Sigmoid colon (tissue), 7 donors: Measurements from ENCODE around the gene KRT73. TPM values are rescaled to one million over a fixed set of nuclear protein-coding genes. Genes with fewer than 3 reads are reported as not detected.

Source experiments
- DNase-seq: peaks from one replicate; pipeline ENCODE4 v3.0.0-alpha.2; 2019
- H3K27ac ChIP-seq, 4 donors: fragments of 200-600 bp; sonication (generic); one replicate each; pipeline ENCODE4 v1.5.1; 2016 to 2019; ENCODE audit warnings: mild to moderate bottlenecking in 1 of 4
- H3K27me3 ChIP-seq, 3 donors: fragments of 200-600 bp; sonication (generic); one replicate each; pipeline ENCODE4 v1.5.1; 2019; ENCODE audit warnings: mild to moderate bottlenecking in 1 of 3
- H3K36me3 ChIP-seq, 4 donors: fragments of 200-600 bp; sonication (generic); one replicate each; pipeline ENCODE4 v1.5.1; 2016 to 2019
- H3K4me1 ChIP-seq, 4 donors: fragments of 200-600 bp; sonication (generic); one replicate each; pipeline ENCODE4 v1.5.1; 2017 to 2019
- H3K4me3 ChIP-seq, 4 donors: fragments of 200-600 bp; sonication (generic); one replicate each; pipeline ENCODE4 v1.5.1; 2017 to 2019; ENCODE audit warnings: mild to moderate bottlenecking in 2 of 4, moderate library complexity in 1 of 4
- H3K9me3 ChIP-seq, 4 donors: fragments of 200-600 bp in 3 of 4; sonication (generic) in 3 of 4; one replicate each; pipeline versions ENCODE4 v1.5.1 to v1.6.1; 2013 to 2019
- EP300 ChIP-seq, 4 donors: sonication (generic); formaldehyde crosslinking; IDR thresholded peaks; one replicate each; pipeline ENCODE4 v1.6.1; 2017; ENCODE audit warnings: antibody characterized with exemption in 4 of 4
- POLR2A ChIP-seq, 2 donors: fragments of 450-650 bp; IDR thresholded peaks; one replicate each; pipeline ENCODE4 v1.6.1; 2016; ENCODE audit warnings: antibody characterized with exemption in 2 of 2, mild to moderate bottlenecking in 2 of 2, moderate library complexity in 2 of 2
- POLR2AphosphoS5 ChIP-seq, 4 donors: sonication (generic); formaldehyde crosslinking; IDR thresholded peaks; one replicate each; pipeline ENCODE4 v1.6.1; 2017; ENCODE audit warnings: antibody characterized with exemption in 4 of 4
- WGBS, 2 donors: extraction: QIAGEN DNeasy Blood & Tissue Kit; methylation state at CpG; one replicate each; pipeline ENCODE4 v1.1.7; 2013; 5-methylcytosine and 5-hydroxymethylcytosine counted together
- intact Hi-C: fragments of 100-400 bp; cut with DNase I; formaldehyde crosslinking; loops from one replicate; pipeline ENCODE4 v1.15.1; 2023
- polyA plus RNA-seq, 3 donors: library from polyadenylated mRNA; stranded (reverse); fragments of 200-250 nt; gene quantifications; one replicate each; pipeline ENCODE4 v1.2.3, GENCODE V29; 2013
- total RNA-seq, 4 donors: library from RNA; depleted of rRNA; stranded (reverse); fragments of >200 nt; gene quantifications; one replicate each; pipeline ENCODE4 v1.1.0, GENCODE V29; 2016
- TF ChIP-seq, protein P1 (sequence below), 4 experiments: fragments of 450-650 bp in 3 of 4; fragments of 200-600 bp in 1 of 4; IDR thresholded peaks; one replicate each; pipeline ENCODE4 v1.5.1; 2016 to 2019; ENCODE audit warnings: antibody characterized with exemption in 4 of 4, mild to moderate bottlenecking in 3 of 4, moderate library complexity in 2 of 4
- donor health status: healthy with polysubstance abuse.
- donor health status: Bipolar disorder and iron deficiency.
- donor health status: healthy.

KRT73 gene
- total and polyA plus RNA-seq, 7 donors: 0.73 TPM; not detected in 6

DNA sequence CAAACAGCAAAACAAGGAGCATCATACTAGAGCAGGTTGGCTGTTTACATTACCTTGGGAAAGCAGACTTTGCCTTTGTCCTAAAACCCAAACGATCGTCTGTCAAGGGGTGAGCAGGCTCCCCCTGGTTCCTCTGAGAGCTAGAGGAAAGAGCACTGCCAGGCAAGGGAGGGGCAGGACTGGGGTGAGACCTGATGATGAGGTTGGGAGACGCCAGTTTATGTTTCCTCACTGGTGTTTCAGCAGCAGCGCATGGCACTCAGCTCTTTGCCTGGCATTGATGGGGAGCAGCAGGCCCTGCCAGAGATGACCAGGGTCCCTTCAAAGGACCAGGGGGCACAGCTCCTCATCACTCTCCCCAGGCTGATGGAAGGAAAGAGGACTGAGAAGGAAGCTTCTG is 41.6 kb upstream of the KRT73 start:
- intact Hi-C loops: no loop called here
- TF ChIP-seq EP300 (IDR thresholded peaks at IDR 0.05) (no peak), POLR2A (IDR thresholded peaks at IDR 0.05) (no peak), POLR2AphosphoS5 (IDR thresholded peaks at IDR 0.05) (no peak)
- TF ChIP-seq, protein P1, sequence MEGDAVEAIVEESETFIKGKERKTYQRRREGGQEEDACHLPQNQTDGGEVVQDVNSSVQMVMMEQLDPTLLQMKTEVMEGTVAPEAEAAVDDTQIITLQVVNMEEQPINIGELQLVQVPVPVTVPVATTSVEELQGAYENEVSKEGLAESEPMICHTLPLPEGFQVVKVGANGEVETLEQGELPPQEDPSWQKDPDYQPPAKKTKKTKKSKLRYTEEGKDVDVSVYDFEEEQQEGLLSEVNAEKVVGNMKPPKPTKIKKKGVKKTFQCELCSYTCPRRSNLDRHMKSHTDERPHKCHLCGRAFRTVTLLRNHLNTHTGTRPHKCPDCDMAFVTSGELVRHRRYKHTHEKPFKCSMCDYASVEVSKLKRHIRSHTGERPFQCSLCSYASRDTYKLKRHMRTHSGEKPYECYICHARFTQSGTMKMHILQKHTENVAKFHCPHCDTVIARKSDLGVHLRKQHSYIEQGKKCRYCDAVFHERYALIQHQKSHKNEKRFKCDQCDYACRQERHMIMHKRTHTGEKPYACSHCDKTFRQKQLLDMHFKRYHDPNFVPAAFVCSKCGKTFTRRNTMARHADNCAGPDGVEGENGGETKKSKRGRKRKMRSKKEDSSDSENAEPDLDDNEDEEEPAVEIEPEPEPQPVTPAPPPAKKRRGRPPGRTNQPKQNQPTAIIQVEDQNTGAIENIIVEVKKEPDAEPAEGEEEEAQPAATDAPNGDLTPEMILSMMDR (IDR thresholded peaks at IDR 0.05): no peak
- Histone ChIP-seq H3K9me3 (no peaks in the 10 kb centered on the region), H3K27me3 (peaks cover 0 to 8% (median 0%) of the 10 kb centered on the region in 3 donors), H3K4me1 (no peaks in the 10 kb centered on the region), H3K27ac (no peak overlapping the region), H3K4me3 (no peak overlapping the region), H3K36me3 (no peaks in the 10 kb centered on the region)
- WGBS, 2 donors: 65 to 80% methylated on average over 4 of the region's 4 CpGs
- no peak for DNase-seq

- intact Hi-C loops: no loop called here
- Histone ChIP-seq H3K4me1 (no peaks in the 10 kb centered on the region), H3K9me3 (no peaks in the 10 kb centered on the region), H3K4me3 (no peak overlapping the region), H3K36me3 (no peaks in the 10 kb centered on the region), H3K27me3 (peaks cover 0 to 8% (median 0%) of the 10 kb centered on the region in 3 donors), H3K27ac (no peak overlapping the region)
- TF ChIP-seq POLR2A (IDR thresholded peaks at IDR 0.05): no peak
- no peak for TF ChIP-seq POLR2AphosphoS5 (IDR thresholded peaks at IDR 0.05)
- TF ChIP-seq, protein P1 (IDR thresholded peaks at IDR 0.05): no peak
- TF ChIP-seq EP300 (IDR thresholded peaks at IDR 0.05): no peak
- WGBS, 2 donors: 58 to 66% methylated on average over 7 of the region's 7 CpGs
- no peak for DNase-seq
Measured at GRCh38 chr12:52659395-52659794, 41.0 kb upstream of the KRT73 start.

DNA sequence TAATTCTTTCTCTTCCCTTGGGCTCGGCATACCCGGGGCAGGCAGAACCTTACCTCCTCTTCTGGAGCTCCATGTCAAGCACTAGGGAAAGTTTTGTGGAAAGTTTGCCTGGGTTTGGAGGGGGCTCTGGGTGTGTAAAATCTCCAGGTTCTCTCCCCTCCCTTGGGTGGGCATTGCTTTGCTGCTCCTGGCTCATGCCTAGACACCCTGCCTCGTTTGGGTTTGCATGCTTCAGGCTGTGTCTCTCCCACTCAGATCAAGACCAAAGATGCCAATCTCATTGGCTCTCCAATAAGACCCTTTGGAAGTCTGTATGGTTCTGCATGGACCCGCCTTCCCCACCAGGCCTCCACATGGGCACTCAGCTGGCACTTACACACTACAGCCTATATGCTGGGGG is 39.8 kb upstream of the KRT73 start:
- intact Hi-C loops: no loop called here
- Histone ChIP-seq H3K4me3 (no peak overlapping the region), H3K9me3 (no peaks in the 10 kb centered on the region), H3K27me3 (peaks cover 0 to 1% (median 0%) of the 10 kb centered on the region in 3 donors), H3K4me1 (no peaks in the 10 kb centered on the region), H3K27ac (no peak overlapping the region), H3K36me3 (no peaks in the 10 kb centered on the region)
- no peak for TF ChIP-seq POLR2AphosphoS5 (IDR thresholded peaks at IDR 0.05)
- no peak for TF ChIP-seq POLR2A (IDR thresholded peaks at IDR 0.05)
- TF ChIP-seq, protein P1 (IDR thresholded peaks at IDR 0.05): no peak
- no peak for TF ChIP-seq EP300 (IDR thresholded peaks at IDR 0.05)
- DNase-seq: no peak
- WGBS, 2 donors: 69 to 82% methylated on average over 4 of the region's 4 CpGs

DNA sequence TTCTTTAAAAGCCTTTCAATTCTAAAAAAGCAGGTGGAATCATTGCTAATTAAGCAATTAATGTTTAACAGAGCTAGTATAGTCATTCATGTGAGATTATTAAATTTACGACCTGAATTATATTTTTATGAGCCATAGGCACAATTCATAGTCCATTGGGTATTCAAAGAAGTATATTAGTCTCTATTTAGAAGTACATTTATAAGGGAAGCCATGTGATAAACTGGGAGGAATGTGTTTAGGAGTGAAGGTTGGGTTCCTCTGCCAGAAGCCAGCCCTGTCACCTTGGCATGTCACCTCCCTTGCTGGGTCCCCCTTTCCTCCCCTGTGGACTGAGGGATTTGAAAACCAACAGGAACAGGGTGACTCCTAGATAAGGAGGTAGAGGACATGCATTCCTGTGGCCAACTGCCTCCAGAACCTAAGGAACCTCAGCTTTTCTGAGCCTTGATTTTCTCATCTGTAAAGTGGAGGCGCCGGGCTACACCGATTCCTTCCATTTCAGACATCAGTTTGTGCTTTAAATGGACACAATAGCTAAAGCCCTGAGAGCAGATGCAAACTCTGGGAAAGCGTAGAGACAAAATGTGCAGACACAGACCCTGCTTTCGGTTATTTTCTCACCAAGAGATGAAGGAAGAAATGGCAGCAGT is 39.0 kb upstream of the KRT73 start:
- Histone ChIP-seq H3K4me3 (no peak overlapping the region), H3K4me1 (no peaks in the 10 kb centered on the region), H3K27ac (no peak overlapping the region), H3K9me3 (no peaks in the 10 kb centered on the region), H3K36me3 (no peaks in the 10 kb centered on the region), H3K27me3 (no peaks in the 10 kb centered on the region)
- TF ChIP-seq EP300 (IDR thresholded peaks at IDR 0.05): no peak
- TF ChIP-seq POLR2A (IDR thresholded peaks at IDR 0.05): no peak
- TF ChIP-seq, protein P1 (IDR thresholded peaks at IDR 0.05): no peak
- TF ChIP-seq POLR2AphosphoS5 (IDR thresholded peaks at IDR 0.05): no peak
- WGBS, 2 donors: 85 to 95% methylated on average over 6 of the region's 6 CpGs
- intact Hi-C loops: no loop called here
- no peak for DNase-seq

- no peak overlapping the region for H3K27ac ChIP-seq
- H3K9me3 ChIP-seq: no peaks in the 10 kb centered on the region
- no peaks in the 10 kb centered on the region for H3K36me3 ChIP-seq
- no peak for DNase-seq
- 64 to 88% methylated on average over 4 of the region's 4 CpGs for WGBS, 2 donors
- intact Hi-C loops: no loop called here
- no peaks in the 10 kb centered on the region for H3K27me3 ChIP-seq
- no peak overlapping the region for H3K4me3 ChIP-seq
- no peaks in the 10 kb centered on the region for H3K4me1 ChIP-seq
- TF ChIP-seq, protein P1 (IDR thresholded peaks at IDR 0.05): no peak
- TF ChIP-seq POLR2AphosphoS5 (IDR thresholded peaks at IDR 0.05) (no peak), EP300 (IDR thresholded peaks at IDR 0.05) (no peak), POLR2A (IDR thresholded peaks at IDR 0.05) (no peak)
Measured at GRCh38 chr12:52656616-52657015, 38.3 kb upstream of the KRT73 start.
